Measurements from ENCODE around the gene PSMB11.

Gene PSMB11, protein sequence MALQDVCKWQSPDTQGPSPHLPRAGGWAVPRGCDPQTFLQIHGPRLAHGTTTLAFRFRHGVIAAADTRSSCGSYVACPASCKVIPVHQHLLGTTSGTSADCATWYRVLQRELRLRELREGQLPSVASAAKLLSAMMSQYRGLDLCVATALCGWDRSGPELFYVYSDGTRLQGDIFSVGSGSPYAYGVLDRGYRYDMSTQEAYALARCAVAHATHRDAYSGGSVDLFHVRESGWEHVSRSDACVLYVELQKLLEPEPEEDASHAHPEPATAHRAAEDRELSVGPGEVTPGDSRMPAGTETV

DNA sequence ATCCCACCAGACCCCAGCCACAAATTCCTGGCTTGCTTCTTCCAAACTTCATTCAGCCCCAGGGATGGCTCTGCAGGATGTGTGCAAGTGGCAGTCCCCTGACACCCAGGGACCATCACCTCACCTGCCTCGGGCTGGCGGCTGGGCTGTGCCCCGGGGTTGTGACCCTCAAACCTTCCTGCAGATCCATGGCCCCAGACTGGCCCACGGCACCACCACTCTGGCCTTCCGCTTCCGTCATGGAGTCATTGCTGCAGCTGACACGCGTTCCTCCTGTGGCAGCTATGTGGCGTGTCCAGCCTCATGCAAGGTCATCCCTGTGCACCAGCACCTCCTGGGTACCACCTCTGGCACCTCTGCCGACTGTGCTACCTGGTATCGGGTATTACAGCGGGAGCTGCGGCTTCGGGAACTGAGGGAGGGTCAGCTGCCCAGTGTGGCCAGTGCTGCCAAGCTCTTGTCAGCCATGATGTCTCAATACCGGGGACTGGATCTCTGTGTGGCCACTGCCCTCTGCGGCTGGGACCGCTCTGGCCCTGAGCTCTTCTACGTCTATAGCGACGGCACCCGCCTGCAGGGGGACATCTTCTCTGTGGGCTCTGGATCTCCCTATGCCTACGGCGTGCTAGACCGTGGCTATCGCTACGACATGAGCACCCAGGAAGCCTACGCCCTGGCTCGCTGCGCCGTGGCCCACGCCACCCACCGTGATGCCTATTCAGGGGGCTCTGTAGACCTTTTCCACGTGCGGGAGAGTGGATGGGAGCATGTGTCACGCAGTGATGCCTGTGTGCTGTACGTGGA, at the start of gene PSMB11:
TSS of gene PSMB11 (plus strand) at position 51 of the 804 bp plus-strand sequence. CDS start at position 65, 14 bp downstream.
- Histone ChIP-seq H3K4me3 (no peak within 1 kb of the TSS), H3K27me3 (no peaks in the 10 kb centered on the region), H3K27ac (no peak within 1 kb of the TSS), H3K4me2 (no peak within 1 kb of the TSS), H3K9ac (no peak within 1 kb of the TSS), H3K4me1 (no peaks in the 10 kb centered on the region; the same call in 1 of the 2 replicates), H3K9me3 (no peaks in the 10 kb centered on the region), H4K20me1 (no peaks in the 10 kb centered on the region), H3K36me3 (no peaks in the 10 kb centered on the region)
- no peak for TF ChIP-seq Cebpa-rat (IDR thresholded peaks at IDR 0.05)

DNA sequence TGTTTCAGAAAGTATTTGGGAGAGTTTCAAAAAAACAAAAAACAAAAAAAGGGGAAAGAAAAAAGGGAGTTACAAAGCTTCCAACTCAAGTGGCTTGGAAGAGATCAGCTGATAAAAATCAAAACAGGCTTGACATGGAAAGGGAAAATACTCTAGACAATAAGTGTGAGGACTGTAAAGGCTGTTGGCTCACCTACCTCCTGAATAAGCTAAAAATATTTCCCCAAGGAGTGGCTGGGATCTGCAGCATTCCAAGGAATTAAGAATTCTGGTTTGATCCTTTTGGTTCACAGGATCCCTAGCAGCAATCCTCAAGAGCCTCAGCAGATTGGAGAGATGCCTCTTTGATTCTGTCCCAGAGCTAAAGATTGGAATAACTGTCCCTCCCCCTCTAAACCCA, 48.5 kb upstream of the PSMB11 start:
- H4K20me1 ChIP-seq, result peaks cover 14% of the 10 kb centered on the region; the same call in 1 of the 2 replicates
- H3K4me2 ChIP-seq, result no peak overlapping the region
- TF ChIP-seq Cebpa-rat (IDR thresholded peaks at IDR 0.05), result no peak
- no peak overlapping the region for H3K4me3 ChIP-seq
- peaks cover 32% of the 10 kb centered on the region for H3K36me3 ChIP-seq
- no peaks in the 10 kb centered on the region for H3K27me3 ChIP-seq
- H3K4me1 ChIP-seq, result peaks cover 53% of the 10 kb centered on the region
- no peak overlapping the region for H3K27ac ChIP-seq
- H3K9ac ChIP-seq, result no peak overlapping the region
- H3K9me3 ChIP-seq, result no peaks in the 10 kb centered on the region

DNA sequence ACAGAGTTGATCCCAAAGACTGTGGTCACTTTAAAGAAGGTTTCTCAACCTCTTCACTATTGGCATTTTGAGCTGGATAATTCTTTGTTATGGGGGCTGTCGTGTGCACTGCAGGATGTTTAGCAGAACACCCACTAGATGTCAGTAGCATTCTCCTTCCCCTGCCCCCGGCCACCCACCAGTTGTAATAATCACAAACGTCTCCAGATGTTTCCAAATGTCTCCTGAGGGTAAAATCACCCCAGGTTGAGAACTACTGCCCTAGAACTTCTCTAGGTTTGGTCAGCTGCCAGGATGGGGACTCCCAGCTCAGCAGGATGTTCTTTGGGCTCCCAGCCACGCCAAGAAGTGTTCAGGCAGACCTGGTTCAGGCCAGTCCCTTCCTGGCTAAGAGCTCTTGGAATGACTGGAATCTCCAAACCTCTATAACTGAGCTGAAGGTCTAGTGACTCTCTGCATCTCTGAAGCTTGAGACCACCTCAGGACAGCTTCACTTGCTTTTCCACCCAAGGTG, 47.2 kb upstream of the PSMB11 start:
- Histone ChIP-seq H3K4me3 (no peak overlapping the region), H3K4me1 (peaks cover 53% of the 10 kb centered on the region), H3K4me2 (peak overlapping the region; percentile 55), H4K20me1 (peaks cover 12% of the 10 kb centered on the region; the same call in 1 of the 2 replicates), H3K27me3 (no peaks in the 10 kb centered on the region), H3K9ac (peak overlapping the region; percentile 41; the same call in 1 of the 2 replicates), H3K9me3 (no peaks in the 10 kb centered on the region), H3K27ac (0 out of 2 replicates have a peak overlapping the region, but pooled peaks have one; percentile 44), H3K36me3 (peaks cover 26% of the 10 kb centered on the region)
- no peak for TF ChIP-seq Cebpa-rat (IDR thresholded peaks at IDR 0.05)

DNA sequence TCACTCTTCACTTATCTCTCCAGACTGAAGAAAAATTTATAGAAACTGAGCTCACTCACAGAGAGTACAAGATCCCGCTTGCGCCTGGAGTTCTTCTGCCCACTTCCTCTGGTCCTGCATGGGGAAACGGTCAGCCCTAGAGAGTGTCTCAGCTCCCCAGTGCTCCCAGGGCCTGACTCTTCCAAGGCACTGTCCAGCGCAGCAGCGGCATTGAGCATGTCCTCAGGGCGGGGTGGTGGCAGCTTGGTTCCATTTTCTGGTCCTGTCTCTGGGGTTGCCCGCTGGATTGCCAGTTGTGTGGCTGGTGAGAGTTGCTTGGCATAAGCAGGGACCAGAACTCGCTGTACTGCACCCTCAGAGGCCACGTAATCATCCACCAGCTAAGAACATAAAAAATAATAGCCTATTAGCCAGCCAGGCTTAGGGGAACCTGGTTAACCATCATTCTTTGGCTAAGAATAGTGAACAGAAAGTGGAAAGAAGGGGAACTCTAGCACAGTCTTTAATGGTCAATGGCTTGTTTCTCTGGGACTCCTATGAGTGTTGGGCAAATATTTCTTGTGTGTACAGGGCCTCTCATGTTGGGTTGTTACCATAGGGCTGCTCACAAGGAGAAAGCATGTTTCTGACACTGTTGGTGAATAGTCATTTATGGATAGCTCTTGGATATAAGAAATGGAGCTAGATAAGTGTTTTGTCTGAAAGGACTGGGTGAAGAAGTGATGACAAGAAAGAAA, 46.0 kb upstream of the PSMB11 start:
- H3K4me1 ChIP-seq, result peaks cover 42% of the 10 kb centered on the region
- peaks cover 20% of the 10 kb centered on the region; the same call in 1 of the 2 replicates for H3K36me3 ChIP-seq
- H3K27ac ChIP-seq, result no peak overlapping the region
- no peaks in the 10 kb centered on the region for H3K9me3 ChIP-seq
- H3K4me2 ChIP-seq, result no peak overlapping the region
- peaks cover 7% of the 10 kb centered on the region; the same call in 1 of the 2 replicates for H4K20me1 ChIP-seq
- H3K27me3 ChIP-seq, result no peaks in the 10 kb centered on the region
- no peak overlapping the region for H3K9ac ChIP-seq
- no peak overlapping the region for H3K4me3 ChIP-seq
- no peak for TF ChIP-seq Cebpa-rat (IDR thresholded peaks at IDR 0.05)

DNA sequence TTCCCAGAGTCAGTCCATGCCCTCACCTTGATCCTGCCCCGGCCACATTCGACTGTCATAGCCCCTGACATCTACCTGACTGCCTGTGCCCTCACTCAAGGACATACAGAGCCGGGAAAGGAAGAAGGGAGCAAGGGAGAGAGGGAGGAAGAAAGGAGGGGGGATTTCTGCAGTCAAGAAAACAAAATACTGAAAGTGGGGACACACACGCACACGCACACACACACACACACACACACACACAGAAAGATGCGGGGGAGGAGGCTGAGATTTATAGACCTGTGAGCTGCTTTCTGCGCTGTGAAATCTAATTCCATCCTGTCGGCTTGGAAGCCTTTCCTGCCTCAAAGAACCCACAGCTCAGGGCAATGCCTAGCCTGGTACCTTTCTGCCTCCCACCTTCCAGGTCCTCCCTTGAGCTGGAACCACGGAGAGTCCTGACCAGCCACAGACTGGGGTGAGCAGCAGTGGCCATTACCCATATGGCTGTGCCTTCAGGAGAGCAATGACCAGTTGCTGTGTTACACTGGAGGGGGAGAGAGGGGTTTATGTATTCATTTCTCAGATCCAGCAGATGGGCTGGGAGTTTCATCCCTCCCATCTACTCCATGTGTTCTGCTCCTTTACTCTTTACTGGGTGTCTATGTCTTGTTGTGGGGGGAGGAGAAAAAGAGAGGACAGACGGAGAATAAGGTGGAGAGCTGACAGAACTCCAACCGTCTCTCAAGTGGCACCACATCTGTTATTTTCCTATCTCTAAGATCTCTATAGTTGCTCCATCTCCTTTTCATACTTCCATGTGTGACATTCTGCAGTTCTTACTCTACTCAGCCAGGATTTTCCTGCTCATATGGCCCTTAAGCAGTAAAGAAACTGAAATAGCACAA, 45.0 kb upstream of the PSMB11 start:
- Histone ChIP-seq H3K4me3 (no peak overlapping the region), H3K27me3 (no peaks in the 10 kb centered on the region), H3K27ac (no peak overlapping the region), H3K4me1 (peaks cover 33% of the 10 kb centered on the region), H4K20me1 (no peaks in the 10 kb centered on the region), H3K36me3 (peaks cover 20% of the 10 kb centered on the region; the same call in 1 of the 2 replicates), H3K4me2 (no peak overlapping the region), H3K9me3 (no peaks in the 10 kb centered on the region), H3K9ac (0 out of 2 replicates have a peak overlapping the region, but pooled peaks have one; percentile 19)
- TF ChIP-seq Cebpa-rat (IDR thresholded peaks at IDR 0.05), result no peak

DNA sequence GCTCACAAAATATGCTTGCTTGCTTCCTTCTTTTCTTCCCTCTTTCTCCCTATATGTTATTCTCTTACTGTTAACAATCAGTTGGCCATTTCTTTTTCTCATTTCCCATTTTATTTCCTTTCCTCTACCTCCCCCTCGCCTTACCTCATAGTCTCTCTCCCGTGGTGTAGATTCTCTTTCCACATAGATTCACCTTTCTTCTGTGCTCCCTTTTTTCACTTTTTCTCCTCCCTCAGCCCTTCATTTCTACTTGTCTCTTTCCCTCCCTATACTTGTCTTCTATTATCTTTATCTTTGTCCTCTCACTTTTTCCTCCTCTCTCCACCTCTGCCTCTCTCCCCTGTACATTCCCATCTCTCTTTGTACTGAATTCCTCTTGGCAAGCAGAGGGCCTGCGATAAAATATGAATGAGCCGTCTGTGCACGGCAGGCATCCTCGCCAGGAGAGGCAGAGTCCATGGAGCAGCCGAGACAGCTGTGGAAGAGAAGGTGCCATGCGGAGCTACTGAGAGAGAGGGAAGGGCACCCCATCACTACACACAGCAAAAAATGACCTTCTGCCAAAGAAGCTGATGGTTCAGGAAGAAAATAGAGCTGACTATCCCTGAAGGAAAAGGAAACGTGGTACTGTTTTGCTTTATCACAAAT, 44.2 kb upstream of the PSMB11 start:
- Histone ChIP-seq H3K9me3 (no peaks in the 10 kb centered on the region), H3K36me3 (peaks cover 20% of the 10 kb centered on the region; the same call in 1 of the 2 replicates), H4K20me1 (no peaks in the 10 kb centered on the region), H3K27me3 (no peaks in the 10 kb centered on the region), H3K9ac (0 out of 2 replicates have a peak overlapping the region, but pooled peaks have one; percentile 10), H3K4me3 (no peak overlapping the region), H3K4me1 (peaks cover 25% of the 10 kb centered on the region), H3K27ac (no peak overlapping the region), H3K4me2 (no peak overlapping the region)
- TF ChIP-seq Cebpa-rat (IDR thresholded peaks at IDR 0.05), result no peak

DNA sequence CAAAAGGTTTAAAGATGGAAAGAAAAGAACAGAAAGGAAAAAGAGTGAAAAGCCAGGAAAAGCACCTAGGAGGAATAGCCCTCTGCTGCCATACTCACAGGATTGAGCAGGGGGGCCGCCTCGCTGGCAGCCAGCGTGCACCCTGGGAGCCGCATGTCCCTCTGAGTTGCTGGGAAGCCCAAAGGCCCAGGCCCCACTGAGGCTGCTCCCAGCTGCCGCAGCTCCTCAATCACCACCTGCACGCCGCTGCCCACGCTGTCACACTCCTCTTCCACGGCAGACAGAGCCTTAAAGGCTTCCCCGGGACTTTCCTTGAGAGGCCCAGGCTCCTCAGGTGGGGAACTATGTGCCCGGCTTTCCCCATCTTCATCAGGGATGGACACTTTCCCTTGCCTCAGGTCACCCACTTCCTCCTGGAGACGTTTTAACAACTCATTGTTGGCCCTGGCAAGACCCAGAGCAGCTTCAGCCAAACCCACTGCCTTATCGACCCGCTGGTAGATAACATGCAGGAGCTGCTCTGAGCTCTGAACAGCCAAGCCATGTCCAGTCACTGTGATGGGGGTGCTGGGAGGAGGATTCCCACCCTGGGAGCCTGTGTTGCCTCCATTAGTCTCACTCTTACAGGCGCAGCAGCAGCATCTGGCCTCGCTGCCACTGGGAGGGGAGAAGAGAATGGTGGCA, 43.5 kb upstream of the PSMB11 start:
- peaks cover 20% of the 10 kb centered on the region; the same call in 1 of the 2 replicates for H3K36me3 ChIP-seq
- no peak overlapping the region for H3K27ac ChIP-seq
- H3K4me3 ChIP-seq, result no peak overlapping the region
- H3K4me2 ChIP-seq, result no peak overlapping the region
- no peaks in the 10 kb centered on the region for H3K27me3 ChIP-seq
- no peaks in the 10 kb centered on the region for H3K9me3 ChIP-seq
- TF ChIP-seq Cebpa-rat (IDR thresholded peaks at IDR 0.05), result no peak
- no peaks in the 10 kb centered on the region for H4K20me1 ChIP-seq
- peaks cover 18% of the 10 kb centered on the region for H3K4me1 ChIP-seq
- H3K9ac ChIP-seq, result 0 out of 2 replicates have a peak overlapping the region, but pooled peaks have one; percentile 10

DNA sequence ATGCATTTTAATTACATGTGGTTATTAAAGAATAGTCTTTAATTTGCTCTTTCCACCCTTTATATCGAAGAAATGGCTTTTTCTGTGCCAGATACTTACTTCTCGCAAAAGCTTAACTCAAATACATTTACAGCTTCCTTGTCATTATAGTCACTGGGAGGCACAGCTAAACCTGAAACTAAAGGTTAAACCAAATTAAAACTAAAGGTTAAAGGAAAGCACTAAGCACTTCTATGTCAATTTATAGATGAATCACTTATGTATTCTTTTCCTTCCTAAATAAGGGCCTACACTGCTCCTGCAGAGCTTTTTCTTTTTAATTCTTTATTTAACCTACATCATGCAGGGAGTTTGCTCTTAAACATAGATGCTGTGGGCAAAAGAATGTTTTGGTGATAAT, 41.2 kb upstream of the PSMB11 start:
- no peaks in the 10 kb centered on the region for H4K20me1 ChIP-seq
- no peak overlapping the region for H3K4me3 ChIP-seq
- peaks cover 12% of the 10 kb centered on the region; the same call in 1 of the 2 replicates for H3K36me3 ChIP-seq
- no peak overlapping the region for H3K9ac ChIP-seq
- no peak overlapping the region for H3K4me2 ChIP-seq
- peaks cover 8% of the 10 kb centered on the region for H3K4me1 ChIP-seq
- no peak for TF ChIP-seq Cebpa-rat (IDR thresholded peaks at IDR 0.05)
- no peaks in the 10 kb centered on the region for H3K9me3 ChIP-seq
- H3K27ac ChIP-seq, result no peak overlapping the region
- no peaks in the 10 kb centered on the region for H3K27me3 ChIP-seq
